ENCODE data around the gene TSNAX. TPM values are rescaled to one million over a fixed set of nuclear protein-coding genes. Genes with fewer than 3 reads are reported as not detected.

TSNAX gene
- 34.0 and 37.0 TPM in 2 replicates for total RNA-seq (2021; fragmentation: NEBNext Ultra II Directional; extraction: Animal tissue kit (Norgen Biotek cat#: 25700))
- 5.7 and 7.7 TPM in 2 replicates for polyA plus RNA-seq (2011; rRNA removed)
- 13.4 TPM for polyA plus RNA-seq (2011; cell fraction: cytosol; rRNA removed)
- 7.0 TPM for polyA plus RNA-seq (2011; cell fraction: nucleus; rRNA removed)
- polyA plus RNA-seq (2012, experiment 1 of 2) = 24.5 to 31.1 TPM (median 30.3 TPM) in 4 replicates
- polyA plus RNA-seq (2012, experiment 2 of 2) = 1.5 TPM
- 19.2 TPM for polyA plus RNA-seq (2013, experiment 1 of 2)
- 18.8 TPM for polyA plus RNA-seq (2013, experiment 2 of 2)
- polyA minus RNA-seq (2011; rRNA and poly(A)+ RNA removed) = 37.1 and 38.7 TPM in 2 replicates
- polyA minus RNA-seq (2011; cell fraction: cytosol; rRNA and poly(A)+ RNA removed) = 11.7 TPM
- 21.2 TPM for polyA minus RNA-seq (2011; cell fraction: nucleus; rRNA and poly(A)+ RNA removed)
- long read RNA-seq, experiment 1, transcript TSNAX-201 (6 exons, 2,650 nt) = major isoform, 7 of 36 reads
- long read RNA-seq, experiment 1, partial matches to known transcripts = 24 of 36 reads
- long read RNA-seq, experiment 1, other reads (novel, unspliced or antisense) = 5 of 36 reads
- long read RNA-seq, experiment 2, transcript TSNAX-201 (6 exons, 2,650 nt) = major isoform, 24 of 25 reads
- long read RNA-seq, experiment 2, partial matches to known transcripts = 0 of 25 reads
- long read RNA-seq, experiment 2, other reads (novel, unspliced or antisense) = 1 of 25 reads

- ChIA-PET POLR2A (ENCODE audit: partially characterized antibody) (interaction anchor here (0.5 to 1.0 kb wide), 3 partner anchors 15 to 107 kb away, joined by 3 read pairs; no protein-coding TSS in a partner anchor), CTCF (ENCODE audit: partially characterized antibody) (no interaction called here)
- DNase-seq (ENCODE audit: low read depth in 1 of 2, low spot score in 2 of 2) (peak; percentile 80 to 92), FAIRE-seq (no peak)
- Histone ChIP-seq H3K4me2 (ENCODE audit: insufficient read depth in 1 of 2, low read depth in 2 of 2, low read length in 2 of 2) (peak within 1 kb of the TSS; percentile 84 to 97), H4K5ac (ENCODE audit: insufficient read length, low read depth, low read length) (peak within 1 kb of the TSS; percentile 100), H2BK15ac (ENCODE audit: low read length) (peak within 1 kb of the TSS; percentile 100), H2AFZ (ENCODE audit: low read length) (peak within 1 kb of the TSS; percentile 63; the same call in 1 of the 2 replicates), H3K23me2 (ENCODE audit: low read depth, low read length) (peaks cover 4% of the 10 kb centered on the region; the same call in 1 of the 2 replicates), H3K9me3 (ENCODE audit: insufficient read depth in 2 of 2, low read depth in 1 of 2, low read length in 1 of 2) (no peaks in the 10 kb centered on the region), H4K91ac (replicated peaks; ENCODE audit: insufficient read length, low read length) (peak within 1 kb of the TSS; percentile 100), H3K18ac (ENCODE audit: extremely low read depth, low read length) (peak within 1 kb of the TSS; percentile 100), H3K4me3 (ENCODE audit: extremely low read depth in 1 of 4, insufficient read depth in 2 of 4, low read depth in 3 of 4, low read length in 4 of 4) (peak within 1 kb of the TSS; percentile 83 to 99 (median 97)), H3K36me3 (ENCODE audit: control insufficient read depth in 2 of 4, insufficient read depth in 4 of 4, low read length in 3 of 4) (peaks cover 0 to 9% (median 0%) of the 10 kb centered on the region in 4 experiments; a peak in 4 of 8 replicates), H2BK12ac (ENCODE audit: low read depth, low read length) (peak within 1 kb of the TSS; percentile 100), H3K23ac (ENCODE audit: insufficient read length) (no peak within 1 kb of the TSS), H3K79me1 (ENCODE audit: low read depth, low read length) (peaks cover 4% of the 10 kb centered on the region; the same call in 1 of the 2 replicates), H2BK5ac (ENCODE audit: low read depth, low read length) (peak within 1 kb of the TSS; percentile 100), H2AK5ac (ENCODE audit: low read depth, low read length) (no peak within 1 kb of the TSS), H4K20me1 (replicated peaks in 1 of 2; ENCODE audit: control insufficient read depth in 1 of 2, insufficient read depth in 2 of 2, low read length in 2 of 2) (peaks cover 0 to 3% of the 10 kb centered on the region in 2 experiments), H3K4ac (replicated peaks; ENCODE audit: insufficient read length, low read depth, low read length) (peak within 1 kb of the TSS; percentile 80), H3K9ac (replicated peaks in 1 of 4; ENCODE audit: extremely low read depth in 1 of 4, low read depth in 3 of 4, low read length in 3 of 4) (peak within 1 kb of the TSS; percentile 89 to 100 (median 97)), H3K79me2 (ENCODE audit: control insufficient read depth in 1 of 2, insufficient read depth in 2 of 2, low read length in 2 of 2) (peaks cover 7 to 35% of the 10 kb centered on the region in 2 experiments), H2BK20ac (ENCODE audit: low read length) (no peak within 1 kb of the TSS), H4K8ac (ENCODE audit: extremely low read depth, insufficient read depth, low read length) (peak within 1 kb of the TSS; percentile 99; the same call in 1 of the 2 replicates), H3K14ac (ENCODE audit: insufficient read length) (no peak within 1 kb of the TSS), H3K27ac (ENCODE audit: low read depth, low read length) (peak within 1 kb of the TSS; percentile 99), H3K56ac (replicated peaks; ENCODE audit: insufficient read length, low read depth, low read length) (peak within 1 kb of the TSS; percentile 88), H3K27me3 (replicated peaks in 1 of 4; ENCODE audit: control insufficient read depth in 3 of 4, extremely low read depth in 1 of 4, insufficient read depth in 3 of 4, low read length in 3 of 4) (no peaks in the 10 kb centered on the region; a peak in 1 of 7 replicates), H2BK120ac (replicated peaks; ENCODE audit: low read depth, low read length) (no peak within 1 kb of the TSS), H3K4me1 (replicated peaks in 1 of 4; ENCODE audit: control insufficient read depth in 3 of 4, insufficient read depth in 4 of 4, low read length in 3 of 4) (peaks cover 2 to 20% (median 16%) of the 10 kb centered on the region in 4 experiments; a peak in 6 of 7 replicates)
- 2% methylated on average over 54 of the region's 61 CpGs; no CpG with 5 or more reads in 1 of the 2 experiments for WGBS, 2 experiments (ENCODE audit: extremely low coverage in 1 of 2, insufficient coverage in 1 of 2, insufficient read length in 1 of 2, insufficient replicate concordance in 2 of 2, low coverage in 1 of 2, low lambda C conversion rate in 2 of 2, missing lambda C conversion rate in 1 of 2)
- no peak for TF ChIP-seq SRF (IDR thresholded peaks at IDR 0.05; ENCODE audit: low read depth, low read length)
- no peak for TF ChIP-seq ATF3 (IDR thresholded peaks at IDR 0.05; ENCODE audit: insufficient read depth, low read depth, low read length)
- TF ChIP-seq E2F6 (IDR thresholded peaks at IDR 0.05) = peak; percentile 91
- peak; percentile 54; the same call in 1 of the 2 replicates for TF ChIP-seq FOSL1 (IDR thresholded peaks at IDR 0.05; ENCODE audit: insufficient read depth, low read depth, low read length)
Measured at GRCh38 chr1:231528172-231529029, at the start of gene TSNAX. TSS of gene TSNAX (plus strand) at chr1:231528669. CDS start at chr1:231528811, 142 bp downstream.
